ENCODE data around the gene HIPK4. TPM values are rescaled to one million over a fixed set of nuclear protein-coding genes. Genes with fewer than 3 reads are reported as not detected.

Gene HIPK4
- total and polyA plus RNA-seq, 2 donors from 2014 or later, result 0.09 TPM; not detected in 1

DNA sequence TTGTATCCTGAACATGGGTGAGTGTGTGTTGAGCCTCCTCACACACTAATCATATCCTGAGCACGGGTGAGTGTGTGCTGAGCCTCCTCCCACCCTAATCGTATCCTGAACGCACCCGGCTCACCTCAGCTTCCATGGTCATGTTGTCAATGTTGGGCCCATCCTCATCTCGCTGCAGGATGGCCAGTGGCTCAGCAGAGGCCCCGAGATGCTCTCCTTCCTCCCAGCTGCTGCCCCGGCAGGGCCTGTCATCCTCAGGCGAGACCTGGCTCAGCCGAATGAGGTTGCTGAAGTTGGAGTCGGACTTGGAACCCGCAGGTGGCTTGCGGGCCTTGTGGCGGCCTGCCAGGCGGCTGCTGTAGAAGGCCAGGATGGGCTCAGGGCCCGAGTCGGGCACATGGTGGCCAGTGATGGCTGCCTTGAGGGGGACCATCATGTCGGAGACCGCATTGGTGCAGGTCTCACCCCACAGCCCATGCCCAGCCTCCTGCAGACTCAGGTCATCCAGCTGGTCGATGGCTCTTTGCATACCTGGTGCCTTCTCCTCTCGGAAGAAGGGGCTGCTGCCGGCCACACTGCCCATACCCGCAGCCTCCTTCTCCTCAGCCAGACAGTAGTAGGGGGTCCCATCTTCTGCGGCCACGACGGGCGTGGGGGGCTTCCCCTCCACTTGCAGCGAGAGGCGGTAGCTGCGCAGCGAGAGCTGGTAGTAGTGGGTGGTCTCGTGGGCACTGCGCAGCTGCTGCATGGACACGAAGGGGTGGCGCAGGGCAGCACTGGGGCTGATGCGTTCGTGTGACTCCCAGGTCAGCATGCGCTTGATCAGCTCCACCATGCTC, 9.6 kb downstream of the HIPK4 start:
- Histone ChIP-seq H3K9ac (ENCODE audit: low read length in 3 of 3) (no peak overlapping the region), H3K27me3 (ENCODE audit: control insufficient read depth, insufficient read depth, low read length) (no peaks in the 10 kb centered on the region), H3K4me3 (ENCODE audit: low read length in 3 of 3) (no peak overlapping the region), H3K9me3 (ENCODE audit: control insufficient read depth in 2 of 3, insufficient read depth in 1 of 3, low read length in 3 of 3) (no peaks in the 10 kb centered on the region), H3K36me3 (ENCODE audit: control insufficient read depth in 2 of 3, insufficient read depth in 3 of 3, low read length in 3 of 3) (peaks cover 2 to 8% (median 3%) of the 10 kb centered on the region in 3 donors), H3K27ac (ENCODE audit: low read depth in 2 of 2, low read length in 2 of 2) (no peak overlapping the region), H3K4me1 (ENCODE audit: control insufficient read depth in 2 of 3, insufficient read depth in 2 of 3, low read depth in 1 of 3, low read length in 3 of 3) (no peaks in the 10 kb centered on the region)
- FAIRE-seq (no peak), DNase-seq (no peak)
- TF ChIP-seq, protein P1, sequence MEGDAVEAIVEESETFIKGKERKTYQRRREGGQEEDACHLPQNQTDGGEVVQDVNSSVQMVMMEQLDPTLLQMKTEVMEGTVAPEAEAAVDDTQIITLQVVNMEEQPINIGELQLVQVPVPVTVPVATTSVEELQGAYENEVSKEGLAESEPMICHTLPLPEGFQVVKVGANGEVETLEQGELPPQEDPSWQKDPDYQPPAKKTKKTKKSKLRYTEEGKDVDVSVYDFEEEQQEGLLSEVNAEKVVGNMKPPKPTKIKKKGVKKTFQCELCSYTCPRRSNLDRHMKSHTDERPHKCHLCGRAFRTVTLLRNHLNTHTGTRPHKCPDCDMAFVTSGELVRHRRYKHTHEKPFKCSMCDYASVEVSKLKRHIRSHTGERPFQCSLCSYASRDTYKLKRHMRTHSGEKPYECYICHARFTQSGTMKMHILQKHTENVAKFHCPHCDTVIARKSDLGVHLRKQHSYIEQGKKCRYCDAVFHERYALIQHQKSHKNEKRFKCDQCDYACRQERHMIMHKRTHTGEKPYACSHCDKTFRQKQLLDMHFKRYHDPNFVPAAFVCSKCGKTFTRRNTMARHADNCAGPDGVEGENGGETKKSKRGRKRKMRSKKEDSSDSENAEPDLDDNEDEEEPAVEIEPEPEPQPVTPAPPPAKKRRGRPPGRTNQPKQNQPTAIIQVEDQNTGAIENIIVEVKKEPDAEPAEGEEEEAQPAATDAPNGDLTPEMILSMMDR (IDR thresholded peaks at IDR 0.05; ENCODE audit: borderline replicate concordance, extremely low read depth, insufficient read depth), result no peak
- intact Hi-C loops (cut with DNase I), result no loop called here

DNA sequence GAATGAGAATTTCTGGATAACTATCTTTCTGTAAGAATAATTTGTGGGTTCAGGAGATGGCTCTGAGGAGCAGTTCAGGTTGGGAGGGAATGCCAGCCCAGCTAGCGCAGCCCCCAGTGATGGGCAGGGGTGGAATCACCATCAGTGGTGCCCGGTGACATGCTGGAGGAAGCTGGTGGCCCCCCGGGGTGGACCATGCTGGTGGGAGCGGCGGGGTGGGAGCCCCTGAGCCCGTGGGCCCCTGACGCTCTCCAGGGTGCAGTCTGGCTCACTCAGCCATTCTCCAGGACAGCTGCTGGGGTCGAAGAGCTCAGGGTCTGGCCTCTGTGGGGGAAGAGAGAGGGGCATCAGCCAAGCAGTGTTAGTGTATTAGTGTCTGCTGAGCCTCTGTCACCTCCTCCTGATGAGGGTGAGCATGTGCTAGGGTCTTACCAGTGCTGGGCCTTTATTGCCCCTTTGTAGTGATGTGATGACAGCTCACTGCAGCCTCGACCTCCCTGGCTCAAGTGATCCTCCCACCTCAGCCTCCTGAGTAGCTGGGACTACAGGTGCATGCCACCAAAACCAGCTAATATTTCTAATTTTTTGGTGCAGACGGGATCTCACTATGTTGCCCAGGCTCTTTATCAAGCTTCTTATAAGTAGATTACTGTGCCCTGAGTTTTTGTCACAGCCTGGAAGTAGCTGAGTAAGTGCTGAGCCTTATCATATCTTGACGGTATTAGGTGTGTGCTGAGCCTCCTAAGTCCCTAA, 10.4 kb downstream of the HIPK4 start:
- intact Hi-C loops (cut with DNase I), result no loop called here
- FAIRE-seq (no peak), DNase-seq (no peak)
- Histone ChIP-seq H3K4me1 (ENCODE audit: control insufficient read depth in 2 of 3, insufficient read depth in 2 of 3, low read depth in 1 of 3, low read length in 3 of 3) (no peaks in the 10 kb centered on the region), H3K9me3 (ENCODE audit: control insufficient read depth in 2 of 3, insufficient read depth in 1 of 3, low read length in 3 of 3) (no peaks in the 10 kb centered on the region), H3K9ac (ENCODE audit: low read length in 3 of 3) (no peak overlapping the region), H3K27me3 (ENCODE audit: control insufficient read depth, insufficient read depth, low read length) (no peaks in the 10 kb centered on the region), H3K4me3 (ENCODE audit: low read length in 3 of 3) (no peak overlapping the region), H3K27ac (ENCODE audit: low read depth in 2 of 2, low read length in 2 of 2) (no peak overlapping the region), H3K36me3 (ENCODE audit: control insufficient read depth in 2 of 3, insufficient read depth in 3 of 3, low read length in 3 of 3) (peaks cover 2 to 8% (median 3%) of the 10 kb centered on the region in 3 donors)
- TF ChIP-seq, protein P1 (IDR thresholded peaks at IDR 0.05; ENCODE audit: borderline replicate concordance, extremely low read depth, insufficient read depth), result no peak

DNA sequence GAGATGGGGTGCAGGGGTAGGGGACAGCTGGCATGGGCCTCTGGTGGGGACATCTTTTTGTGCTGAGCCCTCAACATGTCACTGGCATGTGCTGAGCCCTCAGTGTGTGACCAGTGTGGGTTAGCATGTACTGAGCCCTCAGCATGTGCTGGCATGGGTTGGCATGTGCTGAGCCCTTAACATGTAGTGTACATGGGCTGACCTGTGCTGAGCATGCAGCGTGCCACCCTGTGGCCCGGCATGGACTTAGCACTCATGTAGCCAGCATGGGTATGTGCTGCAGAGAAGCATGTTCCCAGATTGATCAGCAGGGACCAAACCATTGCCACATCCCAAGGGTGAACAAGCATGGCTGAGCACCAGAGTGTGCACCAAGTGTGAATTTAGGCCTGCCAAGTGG, 11.5 kb downstream of the HIPK4 start:
- H3K9me3 ChIP-seq (ENCODE audit: control insufficient read depth in 2 of 3, insufficient read depth in 1 of 3, low read length in 3 of 3), result no peaks in the 10 kb centered on the region
- H3K4me3 ChIP-seq (ENCODE audit: low read length in 3 of 3), result no peak overlapping the region
- H3K27me3 ChIP-seq (ENCODE audit: control insufficient read depth, insufficient read depth, low read length), result no peaks in the 10 kb centered on the region
- no peak overlapping the region for H3K9ac ChIP-seq (ENCODE audit: low read length in 3 of 3)
- DNase-seq, result no peak
- no peak overlapping the region for H3K27ac ChIP-seq (ENCODE audit: low read depth in 2 of 2, low read length in 2 of 2)
- no peak for FAIRE-seq
- H3K36me3 ChIP-seq (ENCODE audit: control insufficient read depth in 2 of 3, insufficient read depth in 3 of 3, low read length in 3 of 3), result peaks cover 5 to 15% (median 9%) of the 10 kb centered on the region in 3 donors
- intact Hi-C loops (cut with DNase I), result no loop called here
- TF ChIP-seq, protein P1 (IDR thresholded peaks at IDR 0.05; ENCODE audit: borderline replicate concordance, extremely low read depth, insufficient read depth), result no peak
- H3K4me1 ChIP-seq (ENCODE audit: control insufficient read depth in 2 of 3, insufficient read depth in 2 of 3, low read depth in 1 of 3, low read length in 3 of 3), result no peaks in the 10 kb centered on the region

All from kidney (tissue), 14 donors.